SK-N-SH treated with all-trans-retinoic acid at 6 μM for 48 hours (cell line): Measurements from ENCODE around the gene SIGLEC8.
"Not testable (repeated sequence)": the region's sequence is repeated elsewhere in the genome, so short reads cannot be mapped to it uniquely, and the experiment has no call there.

Experiments used
- ATAC-seq: fragments of 200-7000 bp; cut with Tn5 transposase; 3 replicates; pipeline ENCODE4 v1.9.1; 2020; ENCODE audit warnings: mild to moderate bottlenecking, moderate library complexity
- ARNTL ChIP-seq: fragments of 450-650 bp; formaldehyde crosslinking; IDR thresholded peaks from 2 replicates; pipeline ENCODE4 v1.5.0; 2020; ENCODE audit warnings: low read depth, mild to moderate bottlenecking, moderate library complexity, borderline replicate concordance
- BACH2 ChIP-seq: fragments of 250-450 bp; sonication (Bioruptor Pico); IDR thresholded peaks from 2 replicates; pipeline ENCODE4 v1.9.0; 2021; ENCODE audit warnings: mild to moderate bottlenecking, borderline replicate concordance
- CREB5 ChIP-seq: fragments of 250-450 bp; sonication (Bioruptor Pico); IDR thresholded peaks from 2 replicates; pipeline ENCODE4 v1.5.1; 2020; ENCODE audit warnings: low read depth, mild to moderate bottlenecking, moderate library complexity
- CSDC2 ChIP-seq: fragments of 250-450 bp; sonication (Bioruptor Pico); IDR thresholded peaks from 2 replicates; pipeline ENCODE4 v1.5.0; 2020; ENCODE audit warnings: mild to moderate bottlenecking, moderate library complexity
- CSRNP3 ChIP-seq: fragments of 250-450 bp; sonication (Bioruptor Pico); IDR thresholded peaks from 2 replicates; pipeline ENCODE4 v1.5.1; 2021; ENCODE audit warnings: mild to moderate bottlenecking, moderate library complexity
- ESRRG ChIP-seq: fragments of 250-450 bp; sonication (Bioruptor Pico); IDR thresholded peaks from 2 replicates; pipeline ENCODE4 v1.6.1; 2021; ENCODE audit warnings: mild to moderate bottlenecking
- GLIS3 ChIP-seq: fragments of 250-450 bp; sonication (Bioruptor Pico); IDR thresholded peaks from 2 replicates; pipeline ENCODE4 v1.5.0; 2020; ENCODE audit warnings: mild to moderate bottlenecking, moderate library complexity
- ISL1 ChIP-seq: fragments of 250-450 bp; sonication (Bioruptor Pico); IDR thresholded peaks from 2 replicates; pipeline ENCODE4 v2.1.2; 2022; ENCODE audit warnings: mild to moderate bottlenecking, moderate library complexity
- PATZ1 ChIP-seq: fragments of 250-450 bp; sonication (Bioruptor Pico); IDR thresholded peaks from 2 replicates; pipeline ENCODE4 v1.8.0; 2020; ENCODE audit warnings: mild to moderate bottlenecking, moderate library complexity, borderline replicate concordance
- POU6F1 ChIP-seq: fragments of 250-450 bp; sonication (Bioruptor Pico); IDR thresholded peaks from 2 replicates; pipeline ENCODE4 v1.8.0; 2021; ENCODE audit warnings: low read depth, mild to moderate bottlenecking, moderate library complexity, borderline replicate concordance
- PPARA ChIP-seq: fragments of 250-450 bp; sonication (Bioruptor Pico); IDR thresholded peaks from 2 replicates; pipeline ENCODE4 v1.5.0; 2020; ENCODE audit warnings: mild to moderate bottlenecking, borderline replicate concordance
- RARB ChIP-seq: fragments of 250-450 bp; sonication (Bioruptor Pico); IDR thresholded peaks from 2 replicates; pipeline ENCODE4 v1.8.0; 2021; ENCODE audit warnings: mild to moderate bottlenecking, moderate library complexity
- SNAI2 ChIP-seq: fragments of 250-450 bp; sonication (Bioruptor Pico); IDR thresholded peaks from 2 replicates; pipeline ENCODE4 v1.5.0; 2020; ENCODE audit warnings: mild to moderate bottlenecking, moderate library complexity
- TCF4 ChIP-seq: fragments of 250-450 bp; sonication (Bioruptor Pico); IDR thresholded peaks from 2 replicates; pipeline ENCODE4 v1.8.0; 2021; ENCODE audit warnings: mild to moderate bottlenecking, moderate library complexity, borderline replicate concordance
- TOX ChIP-seq: fragments of 250-450 bp; sonication (Bioruptor Pico); IDR thresholded peaks from 2 replicates; pipeline ENCODE4 v1.8.0; 2021; ENCODE audit warnings: mild to moderate bottlenecking, moderate library complexity, borderline replicate concordance
- TSHZ2 ChIP-seq: fragments of 250-450 bp; sonication (Bioruptor Pico); IDR thresholded peaks from 2 replicates; pipeline ENCODE4 v1.5.0; 2020; ENCODE audit warnings: mild to moderate bottlenecking, moderate library complexity
- ZFP3 ChIP-seq: fragments of 250-450 bp; sonication (Bioruptor Pico); IDR thresholded peaks from 2 replicates; pipeline ENCODE4 v1.5.0; 2020; ENCODE audit warnings: mild to moderate bottlenecking, moderate library complexity
- ZFP30 ChIP-seq: fragments of 450-650 bp; formaldehyde crosslinking; IDR thresholded peaks from 2 replicates; pipeline ENCODE4 v1.5.0; 2022; ENCODE audit warnings: mild to moderate bottlenecking, moderate library complexity
- ZNF565 ChIP-seq: fragments of 450-650 bp; formaldehyde crosslinking; conservative IDR thresholded peaks from 2 replicates; pipeline ENCODE4 v1.5.0; 2020; ENCODE audit warnings: low read depth, mild to moderate bottlenecking, moderate library complexity
- ZNF70 ChIP-seq: fragments of 450-650 bp; formaldehyde crosslinking; IDR thresholded peaks from 2 replicates; pipeline ENCODE4 v1.5.0; 2020; ENCODE audit warnings: mild to moderate bottlenecking, moderate library complexity
- ZNF8 ChIP-seq: fragments of 450-650 bp; formaldehyde crosslinking; IDR thresholded peaks from 2 replicates; pipeline ENCODE4 v1.5.0; 2020; ENCODE audit warnings: mild to moderate bottlenecking, moderate library complexity

SIGLEC8 gene

GRCh38 chr19:51421229-51422052 is 36.8 kb downstream of the SIGLEC8 start:
- no peak for TF ChIP-seq ISL1 (CRISPR knock-in tag)
- TF ChIP-seq ESRRG (CRISPR knock-in tag), result no peak
- no peak for TF ChIP-seq CREB5 (CRISPR knock-in tag)
- no peak for TF ChIP-seq POU6F1 (CRISPR knock-in tag)
- no peak for TF ChIP-seq BACH2 (CRISPR knock-in tag)
- TF ChIP-seq TCF4, result no peak
- no peak for TF ChIP-seq CSDC2
- TF ChIP-seq TOX (CRISPR knock-in tag), result no peak
- no peak for TF ChIP-seq PPARA (CRISPR knock-in tag)
- TF ChIP-seq ZFP30, result no peak
- no peak for TF ChIP-seq TSHZ2 (CRISPR knock-in tag)
- no peak for TF ChIP-seq ZNF70 (CRISPR knock-in tag)
- TF ChIP-seq CSRNP3 (CRISPR knock-in tag), result no peak
- no peak for TF ChIP-seq PATZ1 (CRISPR knock-in tag)
- TF ChIP-seq SNAI2, result no peak
- TF ChIP-seq GLIS3 (CRISPR knock-in tag), result no peak
- no peak for TF ChIP-seq ZNF565 (CRISPR knock-in tag)
- no peak for TF ChIP-seq ZNF8
- TF ChIP-seq, all 23 proteins: peak for 0
- no peak for ATAC-seq

GRCh38 chr19:51420511-51420910 is 37.7 kb downstream of the SIGLEC8 start:
- ATAC-seq, result not testable (repeated sequence)

GRCh38 chr19:51418707-51419106 is 39.5 kb downstream of the SIGLEC8 start:
- no peak for TF ChIP-seq ZNF8
- TF ChIP-seq PATZ1 (CRISPR knock-in tag), result no peak
- TF ChIP-seq CSDC2, result no peak
- no peak for TF ChIP-seq GLIS3 (CRISPR knock-in tag)
- no peak for TF ChIP-seq PPARA (CRISPR knock-in tag)
- no peak for TF ChIP-seq CSRNP3 (CRISPR knock-in tag)
- TF ChIP-seq ARNTL (CRISPR knock-in tag), result no peak
- TF ChIP-seq RARB (CRISPR knock-in tag), result no peak
- no peak for TF ChIP-seq ZFP3 (CRISPR knock-in tag)
- TF ChIP-seq ZNF70 (CRISPR knock-in tag), result no peak
- ATAC-seq, result no peak
